Naive thymus-derived CD4-positive, alpha-beta T cell (primary cell): Measurements from ENCODE around the gene QTRT2. TPM values are rescaled to one million over a fixed set of nuclear protein-coding genes. Genes with fewer than 3 reads are reported as not detected.

Experiments used
- ATAC-seq: fragments of 150-1000 bp; cut with Tn5 transposase; 2 replicates; pipeline ENCODE4 v1.10.0; 2021; ENCODE audit warnings: mild to moderate bottlenecking, moderate library complexity
- CTCF ChIA-PET: fragments of 350-600 bp; sonication (Branson Sonifier 250); formaldehyde crosslinking; loops from one replicate; lab custom pipeline; 2021; ENCODE audit warnings: antibody characterized with exemption; lab: Charles Lee
- POLR2A ChIA-PET: fragments of 350-600 bp; sonication (Branson Sonifier 250); formaldehyde crosslinking; loops from one replicate; lab custom pipeline; 2021; ENCODE audit warnings: antibody characterized with exemption, inconsistent platforms; lab: Charles Lee
- DNase-seq, 9 donors: peaks; one replicate each; pipeline versions ENCODE4 v3.0.0 to v3.0.0-alpha.2; 2020 to 2022; ENCODE audit warnings: mixed read lengths in 1 of 9
- H3K27ac ChIP-seq: one replicate; pipeline ENCODE4 v1.7.0; 2013; ENCODE audit warnings: mild to moderate bottlenecking, low read depth, low read length, moderate library complexity
- H3K27me3 ChIP-seq, 2 donors: one replicate each; pipeline ENCODE4 v1.7.0; 2013; ENCODE audit warnings: low read length in 2 of 2, mild to moderate bottlenecking in 2 of 2, moderate library complexity in 2 of 2; ENCODE audit not compliant: control insufficient read depth in 2 of 2, insufficient read depth in 2 of 2
- H3K36me3 ChIP-seq, 3 experiments: 1 replicate in 2 of 3; 2 replicates in 1 of 3; pipeline ENCODE4 v1.7.0; 2013; ENCODE audit warnings: low read length in 3 of 3, mild to moderate bottlenecking in 3 of 3, moderate library complexity in 1 of 3; ENCODE audit not compliant: insufficient read depth in 3 of 3, control insufficient read depth in 2 of 3
- H3K4me1 ChIP-seq, 2 donors: one replicate each; pipeline ENCODE4 v1.7.0; 2013; ENCODE audit warnings: low read length in 2 of 2, mild to moderate bottlenecking in 2 of 2, moderate library complexity in 1 of 2; ENCODE audit not compliant: control insufficient read depth in 2 of 2, insufficient read depth in 2 of 2
- H3K4me3 ChIP-seq: 2 replicates; pipeline ENCODE4 v1.7.0; 2013; ENCODE audit warnings: mild to moderate bottlenecking, low read length
- H3K9me3 ChIP-seq, 3 experiments: 1 replicate in 2 of 3; 2 replicates in 1 of 3; pipeline ENCODE4 v1.7.0; 2013; ENCODE audit warnings: low read length in 3 of 3; ENCODE audit not compliant: control insufficient read depth in 2 of 3
- H3K27ac Mint-ChIP-seq, 9 donors: one replicate each; pipeline ENCODE4 v1.8.0; 2020 to 2022; ENCODE audit warnings: mixed read lengths in 9 of 9, mild to moderate bottlenecking in 8 of 9, moderate library complexity in 5 of 9, inconsistent platforms in 2 of 9
- H3K27me3 Mint-ChIP-seq, 5 donors: one replicate each; pipeline ENCODE4 v1.8.0; 2021 to 2022; ENCODE audit warnings: mixed read lengths in 5 of 5, mild to moderate bottlenecking in 1 of 5
- H3K36me3 Mint-ChIP-seq, 5 donors: one replicate each; pipeline ENCODE4 v1.8.0; 2020 to 2022; ENCODE audit warnings: mixed read lengths in 5 of 5, mild to moderate bottlenecking in 3 of 5, inconsistent platforms in 1 of 5
- H3K4me1 Mint-ChIP-seq, 7 donors: one replicate each; pipeline ENCODE4 v1.8.0; 2020 to 2022; ENCODE audit warnings: mixed read lengths in 7 of 7, mild to moderate bottlenecking in 3 of 7, inconsistent platforms in 1 of 7
- H3K4me3 Mint-ChIP-seq, 10 donors: one replicate each; pipeline ENCODE4 v1.8.0; 2020 to 2022; ENCODE audit warnings: mild to moderate bottlenecking in 10 of 10, mixed read lengths in 10 of 10, moderate library complexity in 6 of 10, inconsistent platforms in 2 of 10
- H3K9me3 Mint-ChIP-seq, 11 donors: one replicate each; pipeline ENCODE4 v1.8.0; 2020 to 2022; ENCODE audit warnings: mixed read lengths in 11 of 11, mild to moderate bottlenecking in 4 of 11, inconsistent platforms in 1 of 11, moderate library complexity in 1 of 11
- intact Hi-C, 2 donors: fragments of 100-400 bp; cut with micrococcal nuclease; formaldehyde crosslinking; loops; one replicate each; pipeline ENCODE4 v1.15.1; 2023
- polyA plus RNA-seq, 2 donors: library from polyadenylated mRNA; unstranded; fragments of 300-500 nt; fragmentation: Illumina TruSeq; gene quantifications; one replicate each; pipeline ENCODE4 v1.2.3, GENCODE V29; 2021
- total RNA-seq, 6 experiments: library from RNA in 5 of 6; stranded (reverse) in 5 of 6; gene quantifications; 1 replicate in 5 of 6; 2 replicates in 1 of 6; pipeline ENCODE4 v1.2.3 and lab custom pipeline; 2021 to 2026

QTRT2 gene
- total and polyA plus RNA-seq, 7 experiments from 2014 or later: 9.6 to 38.8 (median 32.5) TPM

GRCh38 chr3:114052216-114052615 is 4.3 kb upstream of the QTRT2 start:
- peaks cover 1 to 19% (median 16%) of the 10 kb centered on the region in 7 donors for H3K4me1 Mint-ChIP-seq
- H3K36me3 ChIP-seq: no peaks in the 10 kb centered on the region
- H3K4me1 ChIP-seq: peaks cover 0 to 2% of the 10 kb centered on the region in 2 donors
- no peak overlapping the region for H3K27ac ChIP-seq
- ChIA-PET POLR2A (interaction anchor here (0.7 kb wide), 1 partner anchor 305 kb away, joined by 3 read pairs; the partner anchor contains the start of gene ATP6V1A), CTCF (no interaction called here)
- ATAC-seq: no peak
- H3K36me3 Mint-ChIP-seq: peaks cover 2 to 13% (median 5%) of the 10 kb centered on the region in 5 donors
- H3K9me3 ChIP-seq: no peaks in the 10 kb centered on the region
- no peak overlapping the region for H3K27ac Mint-ChIP-seq
- H3K9me3 Mint-ChIP-seq: peaks cover 0 to 5% (median 0%) of the 10 kb centered on the region in 11 donors
- no peak overlapping the region for H3K4me3 Mint-ChIP-seq
- H3K27me3 ChIP-seq: no peaks in the 10 kb centered on the region
- intact Hi-C loops: no loop called here
- no peak overlapping the region for H3K4me3 ChIP-seq
- H3K27me3 Mint-ChIP-seq: peaks cover 0 to 6% (median 0%) of the 10 kb centered on the region in 5 donors
- no peak for DNase-seq

- ChIA-PET POLR2A (interaction anchor here (1.3 kb wide), 1 partner anchor 11 kb away, joined by 3 read pairs; no protein-coding TSS in a partner anchor), CTCF (no interaction called here)
- Mint-ChIP-seq H3K27me3 (peaks cover 0 to 2% (median 0%) of the 10 kb centered on the region in 5 donors), H3K4me3 (peak overlapping the region; percentile 91 to 100 (median 98)), H3K27ac (peak overlapping the region; percentile 87 to 99 (median 97)), H3K36me3 (peaks cover 0 to 20% (median 5%) of the 10 kb centered on the region in 5 donors), H3K4me1 (peaks cover 28 to 66% (median 59%) of the 10 kb centered on the region in 7 donors), H3K9me3 (peaks cover 0 to 5% (median 0%) of the 10 kb centered on the region in 11 donors)
- DNase-seq (no peak), ATAC-seq (no peak)
- peaks cover 10 to 13% of the 10 kb centered on the region in 2 donors for H3K4me1 ChIP-seq
- H3K4me3 ChIP-seq: peak overlapping the region; percentile 95
- H3K9me3 ChIP-seq: no peaks in the 10 kb centered on the region
- intact Hi-C loops: loop anchor here (2.0 to 5.0 kb wide), 9 partner anchors 144 to 1728 kb away; partner anchors contain the start of genes SIDT1 (in 2 of the 2), GRAMD1C (in 1 of the 2), SLC35A5 (in 1 of the 2) and SPICE1 (in 1 of the 2)
- H3K27me3 ChIP-seq: no peaks in the 10 kb centered on the region
- peak overlapping the region; percentile 91 for H3K27ac ChIP-seq
- H3K36me3 ChIP-seq: peaks cover 0 to 4% (median 0%) of the 10 kb centered on the region in 3 experiments
Measured at GRCh38 chr3:114057011-114057347, 442 bp downstream of the QTRT2 start.

- H3K27me3 Mint-ChIP-seq: peaks cover 0 to 2% (median 0%) of the 10 kb centered on the region in 5 donors
- DNase-seq (no peak), ATAC-seq (no peak)
- H3K36me3 ChIP-seq: peaks cover 0 to 4% (median 0%) of the 10 kb centered on the region in 3 experiments
- H3K4me3 ChIP-seq: no peak overlapping the region
- no peaks in the 10 kb centered on the region for H3K27me3 ChIP-seq
- H3K9me3 Mint-ChIP-seq: peaks cover 0 to 5% (median 0%) of the 10 kb centered on the region in 11 donors
- ChIA-PET POLR2A (interaction anchor here (0.8 kb wide), 1 partner anchor 980 kb away, joined by 3 read pairs; no protein-coding TSS in a partner anchor), CTCF (no interaction called here)
- no peaks in the 10 kb centered on the region for H3K9me3 ChIP-seq
- H3K27ac ChIP-seq: no peak overlapping the region
- peaks cover 10 to 13% of the 10 kb centered on the region in 2 donors for H3K4me1 ChIP-seq
- intact Hi-C loops: loop anchor here (5.0 kb wide), 2 partner anchors 526 to 1041 kb away; partner anchors contain the start of gene SIDT1 (in 2 of the 2)
- H3K36me3 Mint-ChIP-seq: peaks cover 0 to 16% (median 5%) of the 10 kb centered on the region in 5 donors
- peak overlapping the region in 3 of 9 donors; percentile 14 to 80 (median 31) for H3K27ac Mint-ChIP-seq
- peaks cover 28 to 81% (median 68%) of the 10 kb centered on the region in 7 donors for H3K4me1 Mint-ChIP-seq
- peak overlapping the region; percentile 11 to 100 (median 86) for H3K4me3 Mint-ChIP-seq
Measured at GRCh38 chr3:114058646-114059045, 2.1 kb downstream of the QTRT2 start.

GRCh38 chr3:114060906-114061655 is 4.5 kb downstream of the QTRT2 start:
- DNase-seq: no peak
- no peak for ATAC-seq
- H3K36me3 ChIP-seq: peaks cover 0 to 10% (median 0%) of the 10 kb centered on the region in 3 experiments
- Mint-ChIP-seq H3K27me3 (peaks cover 0 to 2% (median 0%) of the 10 kb centered on the region in 5 donors), H3K36me3 (peaks cover 3 to 34% (median 12%) of the 10 kb centered on the region in 5 donors), H3K4me1 (peaks cover 32 to 85% (median 64%) of the 10 kb centered on the region in 7 donors), H3K27ac (no peak overlapping the region), H3K4me3 (no peak overlapping the region), H3K9me3 (peaks cover 0 to 5% (median 0%) of the 10 kb centered on the region in 11 donors)
- ChIA-PET CTCF (no interaction called here), POLR2A (no interaction called here)
- H3K9me3 ChIP-seq: no peaks in the 10 kb centered on the region
- H3K27ac ChIP-seq: no peak overlapping the region
- no peaks in the 10 kb centered on the region for H3K27me3 ChIP-seq
- no peak overlapping the region for H3K4me3 ChIP-seq
- peaks cover 10 to 13% of the 10 kb centered on the region in 2 donors for H3K4me1 ChIP-seq
- intact Hi-C loops: no loop called here

- Mint-ChIP-seq H3K4me3 (no peak overlapping the region), H3K27ac (no peak overlapping the region), H3K36me3 (peaks cover 14 to 61% (median 43%) of the 10 kb centered on the region in 5 donors), H3K4me1 (peaks cover 2 to 21% (median 18%) of the 10 kb centered on the region in 7 donors), H3K27me3 (no peaks in the 10 kb centered on the region), H3K9me3 (no peaks in the 10 kb centered on the region)
- Histone ChIP-seq H3K4me1 (no peaks in the 10 kb centered on the region), H3K27ac (no peak overlapping the region), H3K9me3 (no peaks in the 10 kb centered on the region), H3K4me3 (no peak overlapping the region), H3K36me3 (peaks cover 6 to 56% (median 15%) of the 10 kb centered on the region in 3 experiments), H3K27me3 (no peaks in the 10 kb centered on the region)
- DNase-seq (no peak), ATAC-seq (no peak)
- ChIA-PET POLR2A (interaction anchor here (0.6 kb wide), 1 partner anchor 12 kb away, joined by 3 read pairs; the partner anchor contains the start of genes CCDC191 and QTRT2), CTCF (no interaction called here)
- intact Hi-C loops: no loop called here
Measured at GRCh38 chr3:114067804-114068203, 11.3 kb downstream of the QTRT2 start.

- peaks cover 14 to 67% (median 47%) of the 10 kb centered on the region in 5 donors for H3K36me3 Mint-ChIP-seq
- CTCF ChIA-PET: no interaction called here
- no peaks in the 10 kb centered on the region for H3K9me3 ChIP-seq
- no peaks in the 10 kb centered on the region for H3K4me1 ChIP-seq
- no peaks in the 10 kb centered on the region for H3K27me3 Mint-ChIP-seq
- ATAC-seq (no peak), DNase-seq (no peak)
- H3K9me3 Mint-ChIP-seq: no peaks in the 10 kb centered on the region
- H3K4me1 Mint-ChIP-seq: peaks cover 0 to 20% (median 15%) of the 10 kb centered on the region in 7 donors
- intact Hi-C loops: no loop called here
- POLR2A ChIA-PET: no interaction called here
- H3K36me3 ChIP-seq: peaks cover 6 to 61% (median 15%) of the 10 kb centered on the region in 3 experiments
- no peak overlapping the region for H3K4me3 ChIP-seq
- H3K27me3 ChIP-seq: no peaks in the 10 kb centered on the region
- no peak overlapping the region for H3K27ac Mint-ChIP-seq
- no peak overlapping the region for H3K4me3 Mint-ChIP-seq
- H3K27ac ChIP-seq: no peak overlapping the region
Measured at GRCh38 chr3:114068336-114068735, 11.8 kb downstream of the QTRT2 start.
